Gastroesophageal sphincter (tissue), 3 donors: ENCODE results near the gene HPS3.

Experiments
- CTCF ChIP-seq, 4 experiments: fragments of 200-600 bp in 2 of 4; fragments of 450-650 bp in 2 of 4; sonication (generic) in 1 of 4; IDR thresholded peaks; one replicate each; pipeline ENCODE4 v1.5.1; 2017 to 2019; ENCODE audit warnings: antibody characterized with exemption in 4 of 4, mild to moderate bottlenecking in 2 of 4, moderate library complexity in 2 of 4
- POLR2A ChIP-seq, 2 donors: fragments of 450-650 bp; IDR thresholded peaks; one replicate each; pipeline ENCODE4 v1.6.1; 2017; ENCODE audit warnings: antibody characterized with exemption in 2 of 2, mild to moderate bottlenecking in 2 of 2, moderate library complexity in 1 of 2
- POLR2AphosphoS5 ChIP-seq: sonication (generic); formaldehyde crosslinking; IDR thresholded peaks from one replicate; pipeline ENCODE4 v1.6.1; 2017; ENCODE audit warnings: antibody characterized with exemption

- no peak for TF ChIP-seq POLR2A (IDR thresholded peaks at IDR 0.05)
- TF ChIP-seq CTCF (IDR thresholded peaks at IDR 0.05) = no peak
- no peak for TF ChIP-seq POLR2AphosphoS5
Measured at GRCh38 chr3:149101154-149101553, 28.3 kb upstream of the HPS3 start.
